ENCODE data around the gene CCT5. TPM values are rescaled to one million over a fixed set of nuclear protein-coding genes. Genes with fewer than 3 reads are reported as not detected.
"Not testable (repeated sequence)": the region's sequence is repeated elsewhere in the genome, so short reads cannot be mapped to it uniquely, and the experiment has no call there.

The CCT5 gene
- polyA plus RNA-seq, 1 donor: 271 TPM

DNA sequence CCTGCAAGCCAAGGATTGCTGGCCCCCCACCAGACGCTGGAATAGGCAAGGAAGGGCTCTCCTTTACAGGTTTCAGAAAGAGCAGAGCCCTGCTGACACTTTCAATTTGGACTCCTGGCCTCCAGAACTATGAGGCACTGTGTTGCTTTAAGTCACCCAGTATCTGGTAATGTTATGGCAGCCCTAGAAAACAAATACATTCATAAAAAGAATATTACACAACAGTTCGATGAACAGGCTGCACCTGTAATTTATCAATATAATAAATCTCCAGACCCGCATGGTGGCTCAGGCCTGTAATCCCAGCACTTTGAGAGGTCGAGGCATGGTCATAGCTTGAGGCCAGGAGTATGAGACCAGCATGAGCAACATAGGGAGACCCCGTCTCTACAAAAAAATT is 50.2 kb downstream of the CCT5 start:
- DNase-seq: no peak

DNA sequence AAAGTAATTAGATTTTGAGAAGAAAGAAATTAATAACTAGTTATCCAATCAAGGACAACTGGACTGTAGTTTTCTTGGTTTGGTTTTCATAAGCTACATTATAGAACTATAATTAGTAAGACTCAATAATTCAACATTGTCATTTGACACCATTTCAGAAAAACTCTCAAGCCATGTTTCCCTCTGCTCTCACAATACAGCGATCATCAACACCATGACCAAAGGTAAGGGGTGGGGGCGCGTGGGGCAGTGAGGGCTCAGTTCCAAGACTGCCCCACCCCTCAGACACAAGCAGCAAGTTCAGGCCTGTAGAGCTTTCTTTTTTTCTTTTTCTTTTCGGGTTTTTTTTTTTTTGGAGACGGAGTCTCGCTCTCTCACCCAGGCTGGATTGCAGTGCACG is 51.2 kb downstream of the CCT5 start:
- no peak for DNase-seq

DNA sequence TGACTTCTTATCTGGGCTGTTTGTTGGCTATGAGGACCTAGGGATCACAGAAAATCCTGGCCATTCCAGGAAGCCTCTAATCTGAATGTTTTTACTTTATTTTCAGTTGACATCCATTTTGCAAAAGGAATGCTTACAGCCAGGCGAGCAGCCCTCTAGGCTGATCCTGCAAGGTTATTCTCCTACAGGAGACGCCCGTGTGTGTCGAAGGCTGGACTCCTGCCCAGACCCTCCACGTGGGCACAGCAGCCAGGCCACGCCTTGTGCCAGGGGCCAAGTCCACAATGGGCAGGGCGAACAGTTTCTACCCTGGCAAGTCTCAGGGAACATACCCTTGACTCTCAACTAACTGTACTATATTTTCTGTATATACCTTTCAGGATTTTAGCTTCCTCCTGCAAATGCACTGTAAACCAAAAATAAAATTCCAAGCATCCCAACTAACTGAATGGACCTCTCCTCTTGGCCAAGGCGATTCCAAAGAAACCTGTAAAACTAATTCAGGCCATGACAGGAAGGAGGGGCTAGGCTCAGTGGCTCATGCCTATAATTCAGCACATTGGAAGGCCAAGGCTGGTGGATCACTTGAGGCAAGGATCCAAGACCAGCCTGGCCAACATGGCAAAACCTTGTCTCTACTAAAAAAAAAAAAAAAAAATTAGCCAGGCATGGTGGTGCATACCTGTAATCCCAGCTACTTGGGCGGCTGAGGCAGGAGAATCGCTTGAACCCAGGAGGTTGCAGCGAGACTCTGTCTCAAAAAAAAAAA is 51.9 kb downstream of the CCT5 start:
- no peak for DNase-seq

- no peak for DNase-seq
Observed at GRCh38 chr5:10303201-10303600, 53.1 kb downstream of the CCT5 start.

DNA sequence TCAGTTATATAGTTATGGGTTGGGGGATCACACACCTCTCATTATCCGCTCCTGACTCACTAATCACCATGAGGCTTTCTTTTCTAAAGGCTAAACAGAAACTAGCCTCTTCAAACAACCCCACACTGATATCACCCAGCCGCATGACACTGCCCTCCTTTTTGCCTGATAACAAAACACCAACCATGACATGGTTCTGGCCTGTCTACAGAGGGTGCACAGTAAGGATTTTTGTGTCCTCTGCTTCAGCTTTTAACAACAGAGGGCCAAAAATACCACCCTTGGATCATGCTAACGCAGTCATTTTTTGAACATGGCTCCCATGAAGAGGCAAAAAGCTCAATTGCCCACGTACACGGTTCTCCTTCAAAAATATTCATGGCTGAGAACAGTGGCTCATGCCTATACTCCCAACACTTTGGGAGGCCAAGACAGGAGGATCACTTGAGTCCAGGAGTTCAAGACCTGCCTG is 53.7 kb downstream of the CCT5 start:
- DNase-seq: no peak

GRCh38 chr5:10304932-10305331 is 54.9 kb downstream of the CCT5 start:
- DNase-seq: no peak

- no peak for DNase-seq
Observed at GRCh38 chr5:10306114-10306513, 56.0 kb downstream of the CCT5 start.

DNA sequence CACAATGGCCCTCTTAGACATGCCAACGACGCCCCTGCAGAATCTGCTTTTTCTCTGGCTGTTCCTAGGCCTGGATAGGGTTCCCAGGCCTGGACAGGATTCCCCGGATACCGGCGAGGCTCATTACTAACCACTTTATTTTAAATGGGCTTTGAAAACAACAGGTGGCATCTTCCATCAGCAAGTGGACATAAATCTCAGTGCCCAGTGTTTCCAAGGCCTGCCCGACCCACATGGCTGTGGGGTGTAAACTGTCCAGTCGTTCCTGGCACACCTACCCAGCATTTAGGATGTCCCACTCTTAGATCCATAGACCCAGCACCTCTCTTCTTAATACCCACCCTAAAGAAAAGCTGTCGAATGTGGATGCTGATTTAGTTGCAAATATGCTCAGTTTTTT is 56.7 kb downstream of the CCT5 start:
- DNase-seq: no peak

- DNase-seq: peak; percentile 46
Observed at GRCh38 chr5:10307206-10308148, 57.4 kb downstream of the CCT5 start, which contains the start of gene CMBL. Gene CMBL, minus strand, starts transcription at chr5:10307902. Its CDS starts 17,140 bp downstream, at chr5:10290762.

DNA sequence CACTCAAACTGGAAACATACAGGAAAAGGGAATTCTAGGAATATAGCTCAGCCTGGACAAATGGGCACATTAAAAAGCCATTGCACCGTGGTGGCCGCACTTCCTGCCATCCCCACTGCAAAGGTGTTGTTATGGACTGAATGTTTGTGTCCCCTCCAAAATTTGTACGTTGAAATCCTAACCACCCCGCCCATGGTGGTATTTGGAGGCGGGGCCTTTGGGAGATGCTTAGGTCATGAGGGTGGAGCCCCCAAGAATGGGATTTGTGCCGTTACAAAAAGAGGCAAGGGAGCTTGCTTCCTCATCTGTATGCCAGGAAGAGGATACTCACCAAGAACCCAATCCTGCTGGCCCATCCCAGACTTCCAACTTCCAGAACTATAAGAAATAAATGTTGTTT is 58.8 kb downstream of the CCT5 start:
- DNase-seq: no peak

GRCh38 chr5:10310066-10310779 is 60.1 kb downstream of the CCT5 start:
- DNase-seq: no peak

- DNase-seq: not testable (repeated sequence)
Observed at GRCh38 chr5:10310835-10311570, 60.9 kb downstream of the CCT5 start.

DNA sequence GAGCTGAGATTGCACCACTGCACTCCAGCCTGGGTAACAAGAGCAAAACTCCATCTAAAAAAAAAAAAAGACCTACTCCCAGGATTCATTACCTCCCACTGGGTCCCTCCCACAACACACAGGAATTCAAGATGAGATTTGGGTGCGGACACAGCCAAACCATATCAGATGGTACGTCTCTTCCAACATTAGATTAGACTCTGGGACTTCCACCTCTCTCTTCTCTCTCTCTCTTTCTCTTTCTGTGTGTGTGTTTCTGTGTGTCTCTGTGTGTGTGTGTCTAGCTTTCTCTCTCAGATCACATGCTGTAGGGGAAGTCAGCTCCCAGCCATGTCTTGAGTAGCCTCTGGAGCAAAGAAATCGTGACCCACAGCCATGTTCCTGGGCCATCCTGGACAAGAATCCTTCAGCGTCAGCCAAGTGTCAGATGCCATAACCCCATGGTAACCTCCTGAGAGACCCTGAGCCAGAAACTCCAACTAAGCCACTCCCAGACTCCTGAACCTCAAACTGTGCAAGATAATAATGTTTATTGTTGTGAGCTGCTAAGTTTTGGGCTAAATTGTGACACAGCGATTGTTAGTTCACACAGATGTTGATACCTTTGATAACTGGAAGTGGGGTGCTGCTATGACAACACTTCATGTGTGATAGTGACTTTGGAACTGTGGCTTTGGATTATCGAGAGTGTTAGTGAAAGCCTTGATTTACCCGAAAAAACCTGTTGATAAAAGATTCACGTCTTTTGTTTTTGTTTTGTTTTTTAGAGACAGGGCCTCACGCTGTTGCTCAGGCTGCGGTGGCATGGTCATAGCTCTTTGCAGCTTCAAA is 61.7 kb downstream of the CCT5 start:
- no peak for DNase-seq

DNA sequence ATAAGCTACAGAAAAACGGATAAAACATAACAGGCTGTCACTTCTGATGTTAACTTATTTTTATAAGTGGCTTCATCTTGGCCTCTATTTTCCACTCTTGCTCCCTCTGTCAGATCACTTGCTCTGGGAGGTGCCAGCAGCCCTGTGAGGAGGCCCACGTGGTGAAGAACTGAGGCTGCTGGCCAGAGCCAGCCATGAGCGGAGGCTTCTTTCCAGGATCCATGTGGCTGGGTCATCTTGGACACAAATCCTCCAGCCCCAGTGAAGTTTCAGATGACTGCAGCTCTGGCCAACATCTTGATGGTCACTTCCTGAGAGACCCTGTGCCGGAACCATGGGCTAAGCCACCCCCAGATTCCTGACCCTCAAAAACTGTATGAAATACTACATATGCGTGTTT is 65.1 kb downstream of the CCT5 start:
- no peak for DNase-seq

Other genes starting within 250 kb of the CCT5 start
- gene ATPSCKMT, start 392 bp upstream of the CCT5 start, polyA plus RNA-seq (ENCODE audit: insufficient read length): 27.4 TPM
- 39.6 TPM for gene CMBL, start 57.6 kb downstream of the CCT5 start, polyA plus RNA-seq (ENCODE audit: insufficient read length)
- gene MARCHF6, start 103.4 kb downstream of the CCT5 start, polyA plus RNA-seq (ENCODE audit: insufficient read length): 242 TPM
- 0.95 TPM for gene ROPN1L, start 191.6 kb downstream of the CCT5 start, polyA plus RNA-seq (ENCODE audit: insufficient read length)